SK-N-SH (cell line): ENCODE data around the gene PPP2R5C. TPM values are rescaled to one million over a fixed set of nuclear protein-coding genes. Genes with fewer than 3 reads are reported as not detected.
A peak's percentile ranks its signal among the peaks of the same experiment; 100 is the strongest.

ENCODE experiments used
- CTCF ChIA-PET: fragments of 300-600, 350-600 bp; formaldehyde crosslinking; extraction: SDS; loops from one replicate; lab custom pipeline; 2021; lab: Yijun Ruan, JAX
- POLR2A ChIA-PET: fragments of 350-600 bp; sonication (Branson Sonifier 250); formaldehyde crosslinking; extraction: SDS; loops from one replicate; lab custom pipeline; 2020; ENCODE audit warnings: antibody characterized with exemption, inconsistent platforms; lab: Yijun Ruan, JAX
- DNase-seq: peaks from one replicate; pipeline ENCODE4 v3.0.0; 2012
- H2AFZ ChIP-seq: fragments of 200-600 bp; sonication (generic); 2 replicates; pipeline ENCODE4 v1.8.1; 2016; ENCODE audit warnings: antibody characterized with exemption, mild to moderate bottlenecking, low read depth
- H3F3A ChIP-seq: fragments of 200-600 bp; sonication (generic); replicated peaks from 2 replicates; pipeline ENCODE3; 2016; ENCODE audit warnings: antibody characterized with exemption, mild to moderate bottlenecking; ENCODE audit not compliant: insufficient read depth
- H3K27ac ChIP-seq, 2 experiments: fragments of 200-500 bp in 1 of 2; fragments of 200-600 bp in 1 of 2; sonication (Bioruptor generic) in 1 of 2; sonication (generic), shearing (Covaris generic) in 1 of 2; 2 replicates each; pipeline versions ENCODE4 v1.5.1 to v1.6.1; 2014 to 2016; ENCODE audit warnings: low read depth in 2 of 2, inconsistent platforms in 1 of 2, low read length in 1 of 2, mild to moderate bottlenecking in 1 of 2, mixed read lengths in 1 of 2
- H3K27me3 ChIP-seq: fragments of 200-600 bp; sonication (generic), shearing (Covaris generic); 2 replicates; pipeline ENCODE4 v1.6.1; 2016; ENCODE audit warnings: mixed run types; ENCODE audit not compliant: insufficient read depth
- H3K36me3 ChIP-seq, 2 experiments: fragments of 200-500 bp in 1 of 2; fragments of 200-600 bp in 1 of 2; sonication (Bioruptor generic) in 1 of 2; sonication (generic) in 1 of 2; replicated peaks in 1 of 2; 2 replicates each; pipeline versions ENCODE3 to v1.5.1; 2014 to 2016; ENCODE audit warnings: low read length in 1 of 2, mild to moderate bottlenecking in 1 of 2; ENCODE audit not compliant: insufficient read depth in 2 of 2, control insufficient read depth in 1 of 2
- H3K4me1 ChIP-seq, 2 experiments: fragments of 200-500 bp in 1 of 2; fragments of 200-600 bp in 1 of 2; sonication (Bioruptor generic) in 1 of 2; sonication (generic), shearing (Covaris generic) in 1 of 2; 2 replicates each; pipeline versions ENCODE4 v1.5.1 to v1.6.1; 2014 to 2016; ENCODE audit warnings: low read depth in 1 of 2, low read length in 1 of 2, mixed run types in 1 of 2; ENCODE audit not compliant: insufficient read depth in 2 of 2, control insufficient read depth in 1 of 2
- H3K4me2 ChIP-seq: fragments of 200-600 bp; sonication (generic), shearing (Covaris generic); 2 replicates; pipeline ENCODE4 v1.6.1; 2017; ENCODE audit warnings: mixed run types
- H3K4me3 ChIP-seq, 2 experiments: fragments of 200-500 bp in 1 of 2; fragments of 200-600 bp in 1 of 2; sonication (Bioruptor generic) in 1 of 2; sonication (generic), shearing (Covaris generic) in 1 of 2; 2 replicates each; pipeline versions ENCODE4 v1.5.1 to v1.8.1; 2014 to 2016; ENCODE audit warnings: low read depth in 2 of 2, inconsistent platforms in 1 of 2, low read length in 1 of 2, mild to moderate bottlenecking in 1 of 2, mixed read lengths in 1 of 2, moderate library complexity in 1 of 2
- H3K79me2 ChIP-seq: fragments of 200-600 bp; sonication (generic); 2 replicates; pipeline ENCODE4 v1.8.1; 2017; ENCODE audit warnings: mild to moderate bottlenecking; ENCODE audit not compliant: insufficient read depth
- H3K9ac ChIP-seq: fragments of 200-600 bp; sonication (generic); 2 replicates; pipeline ENCODE4 v1.6.1; 2017; ENCODE audit warnings: mixed run types
- H3K9me2 ChIP-seq: fragments of 200-600 bp; sonication (generic); 2 replicates; pipeline ENCODE4 v1.6.1; 2017; ENCODE audit warnings: mixed run types
- H3K9me3 ChIP-seq: fragments of 200-600 bp; sonication (generic); 2 replicates; pipeline ENCODE4 v1.6.1; 2017; ENCODE audit warnings: mixed run types, mild to moderate bottlenecking, moderate library complexity
- H4K20me1 ChIP-seq: fragments of 200-600 bp; sonication (generic); 2 replicates; pipeline ENCODE4 v1.6.1; 2017; ENCODE audit warnings: mild to moderate bottlenecking, mixed run types; ENCODE audit not compliant: insufficient read depth
- ELF1 ChIP-seq: IDR thresholded peaks from 2 replicates; pipeline ENCODE4 v1.4.0; 2012
- EP300 ChIP-seq, 2 experiments: IDR thresholded peaks; 2 replicates each; pipeline versions ENCODE4 v1.4.0 to v1.6.1; 2012; ENCODE audit warnings: borderline replicate concordance in 1 of 2, low read depth in 1 of 2, low read length in 1 of 2
- FOSL2 ChIP-seq: IDR thresholded peaks from 2 replicates; pipeline ENCODE4 v1.4.0; 2012; ENCODE audit warnings: low read depth, mild to moderate bottlenecking, moderate library complexity, borderline replicate concordance
- FOXJ3 ChIP-seq: sonication (generic); formaldehyde crosslinking; IDR thresholded peaks from 2 replicates; pipeline ENCODE4 v1.5.1; 2020; ENCODE audit warnings: mild to moderate bottlenecking, missing genetic modification reagents
- FOXM1 ChIP-seq: IDR thresholded peaks from 2 replicates; pipeline ENCODE4 v1.4.0; 2012; ENCODE audit warnings: low read depth, mild to moderate bottlenecking
- GABPA ChIP-seq: IDR thresholded peaks from 2 replicates; pipeline ENCODE4 v1.4.0; 2012; ENCODE audit warnings: low read depth, mild to moderate bottlenecking
- GATA2 ChIP-seq: sonication (generic); formaldehyde crosslinking; IDR thresholded peaks from 2 replicates; pipeline ENCODE4 v1.5.0; 2020; ENCODE audit warnings: mild to moderate bottlenecking, missing genetic modification reagents
- JUND ChIP-seq: IDR thresholded peaks from 2 replicates; pipeline ENCODE4 v1.4.0; 2012
- MXI1 ChIP-seq: IDR thresholded peaks from 2 replicates; pipeline ENCODE4 v1.6.1; 2012; ENCODE audit warnings: mild to moderate bottlenecking, low read depth, low read length, improper control_type of control experiment
- RFX5 ChIP-seq: IDR thresholded peaks from 2 replicates; pipeline ENCODE4 v1.6.1; 2012; ENCODE audit warnings: mild to moderate bottlenecking, improper control_type of control experiment, low read length
- SIN3A ChIP-seq: IDR thresholded peaks from 2 replicates; pipeline ENCODE4 v1.6.1; 2012; ENCODE audit warnings: low read depth, mild to moderate bottlenecking, low read length, moderate library complexity, borderline replicate concordance
- SMC3 ChIP-seq: IDR thresholded peaks from 2 replicates; pipeline ENCODE4 v1.6.1; 2012; ENCODE audit warnings: low read depth, low read length, improper control_type of control experiment
- TAF1 ChIP-seq: IDR thresholded peaks from 2 replicates; pipeline ENCODE4 v1.6.1; 2012; ENCODE audit warnings: low read depth, mild to moderate bottlenecking, low read length, moderate library complexity, borderline replicate concordance
- TCF12 ChIP-seq: IDR thresholded peaks from 2 replicates; pipeline ENCODE4 v1.4.0; 2012
- TEAD4 ChIP-seq: IDR thresholded peaks from 2 replicates; pipeline ENCODE4 v1.4.0; 2012; ENCODE audit warnings: mild to moderate bottlenecking, borderline replicate concordance; ENCODE audit not compliant: insufficient read depth
- YY1 ChIP-seq: IDR thresholded peaks from 2 replicates; pipeline ENCODE4 v1.4.0; 2012; ENCODE audit warnings: low read depth, mild to moderate bottlenecking
- WGBS: methylation state at CpG from one replicate; pipeline ENCODE4 v1.1.6; 2017; ENCODE audit warnings: low lambda C conversion rate; 5-methylcytosine and 5-hydroxymethylcytosine counted together
- polyA plus RNA-seq, 3 experiments: library from polyadenylated mRNA; depleted of rRNA; stranded (reverse); fragments of >200 nt; gene quantifications; 2 replicates each; pipeline ENCODE4 v1.2.3, GENCODE V29; 2012
- TF ChIP-seq, protein P1 (sequence below): IDR thresholded peaks from 2 replicates; pipeline ENCODE4 v1.4.0; 2012; ENCODE audit warnings: low read depth
- TF ChIP-seq, protein P2 (sequence below): IDR thresholded peaks from 2 replicates; pipeline ENCODE4; 2012
- TF ChIP-seq, protein P3 (sequence below): fragments of 200-600 bp; sonication (generic); IDR thresholded peaks from 2 replicates; pipeline ENCODE4 v1.6.1; 2017; ENCODE audit warnings: antibody characterized with exemption, mild to moderate bottlenecking, moderate library complexity
- TF ChIP-seq, protein P4 (sequence below): IDR thresholded peaks from 2 replicates; pipeline ENCODE4 v1.4.0; 2012; ENCODE audit warnings: low read depth, borderline replicate concordance
- TF ChIP-seq, protein P5 (sequence below): fragments of 150-350 bp; IDR thresholded peaks from 2 replicates; pipeline ENCODE4 v1.6.1; 2017; ENCODE audit warnings: antibody characterized with exemption, low read length, low read depth, borderline replicate concordance
- TF ChIP-seq, protein P6 (sequence below): IDR thresholded peaks from 2 replicates; pipeline ENCODE4 v1.6.1; 2012; ENCODE audit warnings: mild to moderate bottlenecking, low read depth, low read length, moderate library complexity

Gene PPP2R5C
- polyA plus RNA-seq, 1 of the 3 experiments (the other 2 are of a cell fraction) = 43.7 TPM

DNA sequence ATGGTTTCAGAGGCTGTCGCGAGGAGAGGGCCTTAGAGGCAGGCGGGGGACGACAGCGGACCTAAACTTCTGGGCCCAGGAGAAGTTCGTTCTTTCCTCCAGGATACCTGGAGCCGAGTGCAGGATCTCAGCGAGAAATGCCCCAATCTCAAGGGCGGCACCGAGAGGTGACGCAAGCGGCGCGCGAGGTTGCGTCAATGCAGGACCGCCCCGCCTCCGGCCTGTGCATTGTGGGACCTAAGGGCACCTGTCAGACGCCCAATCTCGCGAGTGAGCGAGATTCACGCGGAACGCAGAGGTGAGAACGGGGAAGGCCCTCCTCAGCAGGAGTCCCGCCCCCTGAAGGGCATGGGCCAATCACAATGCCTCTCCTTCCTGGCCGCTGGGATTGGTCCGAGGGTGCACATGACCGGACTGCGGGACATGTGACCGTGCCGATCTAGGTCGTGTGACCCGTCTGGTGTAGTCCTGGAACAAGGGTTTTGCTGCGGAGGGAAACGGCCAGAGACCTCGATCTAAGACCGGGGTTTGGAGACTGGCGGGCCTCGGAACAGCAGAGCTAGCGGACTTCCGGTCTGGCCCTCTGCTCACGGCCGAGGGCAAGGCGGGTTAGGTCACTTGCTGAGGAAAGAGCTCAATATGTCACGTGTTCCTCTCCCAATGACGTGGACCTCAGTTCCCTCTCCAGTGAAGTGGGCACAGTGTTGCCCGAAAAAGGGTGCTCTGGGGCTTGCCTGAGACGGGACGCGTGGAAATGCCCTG is 186.6 kb downstream of the PPP2R5C start:
- WGBS = 2% methylated on average over 27 of the region's 53 CpGs
- peak overlapping the region; percentile 99 for H3K9ac ChIP-seq
- H3F3A ChIP-seq = no peaks in the 10 kb centered on the region
- peaks cover 0 to 13% of the 10 kb centered on the region in 2 experiments; a peak in 1 of 4 replicates for H3K4me1 ChIP-seq
- peak overlapping the region; percentile 83 to 91 for H3K4me3 ChIP-seq
- no peaks in the 10 kb centered on the region for H3K27me3 ChIP-seq
- no peaks in the 10 kb centered on the region for H3K9me3 ChIP-seq
- H3K36me3 ChIP-seq = no peaks in the 10 kb centered on the region
- H2AFZ ChIP-seq = peak overlapping the region; percentile 85
- DNase-seq = peak; percentile 97
- peaks cover 18% of the 10 kb centered on the region for H3K79me2 ChIP-seq
- POLR2A ChIA-PET = interaction anchor here (0.7 to 1.7 kb wide), 5 partner anchors 19 to 237 kb away, joined by 3 to 7 read pairs (median 3); no protein-coding TSS in a partner anchor
- CTCF ChIA-PET = interaction anchor here (0.7 to 4.5 kb wide), 6 partner anchors 13 to 241 kb away, joined by 3 to 31 read pairs (median 4); no protein-coding TSS in a partner anchor
- H4K20me1 ChIP-seq = no peaks in the 10 kb centered on the region
- H3K9me2 ChIP-seq = no peaks in the 10 kb centered on the region
- peak overlapping the region; percentile 86 to 94 for H3K27ac ChIP-seq
- peak overlapping the region; percentile 99 for H3K4me2 ChIP-seq
- TF ChIP-seq, protein P1, sequence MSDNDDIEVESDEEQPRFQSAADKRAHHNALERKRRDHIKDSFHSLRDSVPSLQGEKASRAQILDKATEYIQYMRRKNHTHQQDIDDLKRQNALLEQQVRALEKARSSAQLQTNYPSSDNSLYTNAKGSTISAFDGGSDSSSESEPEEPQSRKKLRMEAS = peak; percentile 82; the same call in 1 of the 2 replicates
- TF ChIP-seq, protein P2, sequence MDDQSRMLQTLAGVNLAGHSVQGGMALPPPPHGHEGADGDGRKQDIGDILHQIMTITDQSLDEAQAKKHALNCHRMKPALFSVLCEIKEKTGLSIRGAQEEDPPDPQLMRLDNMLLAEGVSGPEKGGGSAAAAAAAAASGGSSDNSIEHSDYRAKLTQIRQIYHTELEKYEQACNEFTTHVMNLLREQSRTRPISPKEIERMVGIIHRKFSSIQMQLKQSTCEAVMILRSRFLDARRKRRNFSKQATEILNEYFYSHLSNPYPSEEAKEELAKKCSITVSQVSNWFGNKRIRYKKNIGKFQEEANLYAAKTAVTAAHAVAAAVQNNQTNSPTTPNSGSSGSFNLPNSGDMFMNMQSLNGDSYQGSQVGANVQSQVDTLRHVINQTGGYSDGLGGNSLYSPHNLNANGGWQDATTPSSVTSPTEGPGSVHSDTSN = no peak; the same call in 1 of the 2 replicates
- TF ChIP-seq ELF1 (peak; percentile 35), SIN3A (peak; percentile 100), GATA2 (CRISPR knock-in tag) (no peak), TEAD4 (no peak), FOXM1 (no peak), FOSL2 (no peak), TCF12 (no peak), EP300 (IDR thresholded peaks at IDR 0.05; ENCODE audit: borderline replicate concordance in 1 of 2, low read depth in 1 of 2, low read length in 1 of 2) (no peak), GABPA (peak; percentile 20; the same call in 1 of the 2 replicates), JUND (no peak), SMC3 (no peak), FOXJ3 (CRISPR knock-in tag) (0 out of 2 replicates have a peak, but pooled peaks have one; percentile 9), RFX5 (no peak), TAF1 (peak; percentile 89), MXI1 (peak; percentile 92), YY1 (0 out of 2 replicates have a peak, but pooled peaks have one; percentile 11)
- TF ChIP-seq, protein P3, sequence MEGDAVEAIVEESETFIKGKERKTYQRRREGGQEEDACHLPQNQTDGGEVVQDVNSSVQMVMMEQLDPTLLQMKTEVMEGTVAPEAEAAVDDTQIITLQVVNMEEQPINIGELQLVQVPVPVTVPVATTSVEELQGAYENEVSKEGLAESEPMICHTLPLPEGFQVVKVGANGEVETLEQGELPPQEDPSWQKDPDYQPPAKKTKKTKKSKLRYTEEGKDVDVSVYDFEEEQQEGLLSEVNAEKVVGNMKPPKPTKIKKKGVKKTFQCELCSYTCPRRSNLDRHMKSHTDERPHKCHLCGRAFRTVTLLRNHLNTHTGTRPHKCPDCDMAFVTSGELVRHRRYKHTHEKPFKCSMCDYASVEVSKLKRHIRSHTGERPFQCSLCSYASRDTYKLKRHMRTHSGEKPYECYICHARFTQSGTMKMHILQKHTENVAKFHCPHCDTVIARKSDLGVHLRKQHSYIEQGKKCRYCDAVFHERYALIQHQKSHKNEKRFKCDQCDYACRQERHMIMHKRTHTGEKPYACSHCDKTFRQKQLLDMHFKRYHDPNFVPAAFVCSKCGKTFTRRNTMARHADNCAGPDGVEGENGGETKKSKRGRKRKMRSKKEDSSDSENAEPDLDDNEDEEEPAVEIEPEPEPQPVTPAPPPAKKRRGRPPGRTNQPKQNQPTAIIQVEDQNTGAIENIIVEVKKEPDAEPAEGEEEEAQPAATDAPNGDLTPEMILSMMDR = no peak
- TF ChIP-seq, protein P4, sequence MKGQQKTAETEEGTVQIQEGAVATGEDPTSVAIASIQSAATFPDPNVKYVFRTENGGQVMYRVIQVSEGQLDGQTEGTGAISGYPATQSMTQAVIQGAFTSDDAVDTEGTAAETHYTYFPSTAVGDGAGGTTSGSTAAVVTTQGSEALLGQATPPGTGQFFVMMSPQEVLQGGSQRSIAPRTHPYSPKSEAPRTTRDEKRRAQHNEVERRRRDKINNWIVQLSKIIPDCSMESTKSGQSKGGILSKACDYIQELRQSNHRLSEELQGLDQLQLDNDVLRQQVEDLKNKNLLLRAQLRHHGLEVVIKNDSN = peak; percentile 100
- TF ChIP-seq, protein P5, sequence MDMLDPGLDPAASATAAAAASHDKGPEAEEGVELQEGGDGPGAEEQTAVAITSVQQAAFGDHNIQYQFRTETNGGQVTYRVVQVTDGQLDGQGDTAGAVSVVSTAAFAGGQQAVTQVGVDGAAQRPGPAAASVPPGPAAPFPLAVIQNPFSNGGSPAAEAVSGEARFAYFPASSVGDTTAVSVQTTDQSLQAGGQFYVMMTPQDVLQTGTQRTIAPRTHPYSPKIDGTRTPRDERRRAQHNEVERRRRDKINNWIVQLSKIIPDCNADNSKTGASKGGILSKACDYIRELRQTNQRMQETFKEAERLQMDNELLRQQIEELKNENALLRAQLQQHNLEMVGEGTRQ = peak; percentile 99
- TF ChIP-seq, protein P6, sequence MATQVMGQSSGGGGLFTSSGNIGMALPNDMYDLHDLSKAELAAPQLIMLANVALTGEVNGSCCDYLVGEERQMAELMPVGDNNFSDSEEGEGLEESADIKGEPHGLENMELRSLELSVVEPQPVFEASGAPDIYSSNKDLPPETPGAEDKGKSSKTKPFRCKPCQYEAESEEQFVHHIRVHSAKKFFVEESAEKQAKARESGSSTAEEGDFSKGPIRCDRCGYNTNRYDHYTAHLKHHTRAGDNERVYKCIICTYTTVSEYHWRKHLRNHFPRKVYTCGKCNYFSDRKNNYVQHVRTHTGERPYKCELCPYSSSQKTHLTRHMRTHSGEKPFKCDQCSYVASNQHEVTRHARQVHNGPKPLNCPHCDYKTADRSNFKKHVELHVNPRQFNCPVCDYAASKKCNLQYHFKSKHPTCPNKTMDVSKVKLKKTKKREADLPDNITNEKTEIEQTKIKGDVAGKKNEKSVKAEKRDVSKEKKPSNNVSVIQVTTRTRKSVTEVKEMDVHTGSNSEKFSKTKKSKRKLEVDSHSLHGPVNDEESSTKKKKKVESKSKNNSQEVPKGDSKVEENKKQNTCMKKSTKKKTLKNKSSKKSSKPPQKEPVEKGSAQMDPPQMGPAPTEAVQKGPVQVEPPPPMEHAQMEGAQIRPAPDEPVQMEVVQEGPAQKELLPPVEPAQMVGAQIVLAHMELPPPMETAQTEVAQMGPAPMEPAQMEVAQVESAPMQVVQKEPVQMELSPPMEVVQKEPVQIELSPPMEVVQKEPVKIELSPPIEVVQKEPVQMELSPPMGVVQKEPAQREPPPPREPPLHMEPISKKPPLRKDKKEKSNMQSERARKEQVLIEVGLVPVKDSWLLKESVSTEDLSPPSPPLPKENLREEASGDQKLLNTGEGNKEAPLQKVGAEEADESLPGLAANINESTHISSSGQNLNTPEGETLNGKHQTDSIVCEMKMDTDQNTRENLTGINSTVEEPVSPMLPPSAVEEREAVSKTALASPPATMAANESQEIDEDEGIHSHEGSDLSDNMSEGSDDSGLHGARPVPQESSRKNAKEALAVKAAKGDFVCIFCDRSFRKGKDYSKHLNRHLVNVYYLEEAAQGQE = no peak; the same call in 1 of the 2 replicates
